ENCODE results near the gene LRP1B.

GRCh38 chr2:141455211-141455826 lies 675.5 kb downstream of the LRP1B start:
- TF ChIP-seq, protein P1, sequence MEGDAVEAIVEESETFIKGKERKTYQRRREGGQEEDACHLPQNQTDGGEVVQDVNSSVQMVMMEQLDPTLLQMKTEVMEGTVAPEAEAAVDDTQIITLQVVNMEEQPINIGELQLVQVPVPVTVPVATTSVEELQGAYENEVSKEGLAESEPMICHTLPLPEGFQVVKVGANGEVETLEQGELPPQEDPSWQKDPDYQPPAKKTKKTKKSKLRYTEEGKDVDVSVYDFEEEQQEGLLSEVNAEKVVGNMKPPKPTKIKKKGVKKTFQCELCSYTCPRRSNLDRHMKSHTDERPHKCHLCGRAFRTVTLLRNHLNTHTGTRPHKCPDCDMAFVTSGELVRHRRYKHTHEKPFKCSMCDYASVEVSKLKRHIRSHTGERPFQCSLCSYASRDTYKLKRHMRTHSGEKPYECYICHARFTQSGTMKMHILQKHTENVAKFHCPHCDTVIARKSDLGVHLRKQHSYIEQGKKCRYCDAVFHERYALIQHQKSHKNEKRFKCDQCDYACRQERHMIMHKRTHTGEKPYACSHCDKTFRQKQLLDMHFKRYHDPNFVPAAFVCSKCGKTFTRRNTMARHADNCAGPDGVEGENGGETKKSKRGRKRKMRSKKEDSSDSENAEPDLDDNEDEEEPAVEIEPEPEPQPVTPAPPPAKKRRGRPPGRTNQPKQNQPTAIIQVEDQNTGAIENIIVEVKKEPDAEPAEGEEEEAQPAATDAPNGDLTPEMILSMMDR (IDR thresholded peaks at IDR 0.05) = no peak
- TF ChIP-seq POLR2A (IDR thresholded peaks at IDR 0.05) = no peak
